ENCODE data around the gene THAP7. TPM values are rescaled to one million over a fixed set of nuclear protein-coding genes. Genes with fewer than 3 reads are reported as not detected.

The THAP7 gene
- total RNA-seq, 1 donor from 2014 or later, result 37.0 TPM

GRCh38 chr22:20995329-20996030 is 6.4 kb downstream of the THAP7 start:
- DNase-seq (ENCODE audit: low read depth, low spot score), result no peak
- TF ChIP-seq, protein P1, sequence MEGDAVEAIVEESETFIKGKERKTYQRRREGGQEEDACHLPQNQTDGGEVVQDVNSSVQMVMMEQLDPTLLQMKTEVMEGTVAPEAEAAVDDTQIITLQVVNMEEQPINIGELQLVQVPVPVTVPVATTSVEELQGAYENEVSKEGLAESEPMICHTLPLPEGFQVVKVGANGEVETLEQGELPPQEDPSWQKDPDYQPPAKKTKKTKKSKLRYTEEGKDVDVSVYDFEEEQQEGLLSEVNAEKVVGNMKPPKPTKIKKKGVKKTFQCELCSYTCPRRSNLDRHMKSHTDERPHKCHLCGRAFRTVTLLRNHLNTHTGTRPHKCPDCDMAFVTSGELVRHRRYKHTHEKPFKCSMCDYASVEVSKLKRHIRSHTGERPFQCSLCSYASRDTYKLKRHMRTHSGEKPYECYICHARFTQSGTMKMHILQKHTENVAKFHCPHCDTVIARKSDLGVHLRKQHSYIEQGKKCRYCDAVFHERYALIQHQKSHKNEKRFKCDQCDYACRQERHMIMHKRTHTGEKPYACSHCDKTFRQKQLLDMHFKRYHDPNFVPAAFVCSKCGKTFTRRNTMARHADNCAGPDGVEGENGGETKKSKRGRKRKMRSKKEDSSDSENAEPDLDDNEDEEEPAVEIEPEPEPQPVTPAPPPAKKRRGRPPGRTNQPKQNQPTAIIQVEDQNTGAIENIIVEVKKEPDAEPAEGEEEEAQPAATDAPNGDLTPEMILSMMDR (conservative IDR thresholded peaks at IDR 0.05), result no peak
- Mint-ChIP-seq H3K27ac (ENCODE audit: unreplicated experiment) (peak overlapping the region; percentile 50), H3K4me1 (peaks cover under 1% of the 10 kb centered on the region), H3K36me3 (ENCODE audit: low read depth) (no peaks in the 10 kb centered on the region), H3K9me3 (no peaks in the 10 kb centered on the region), H3K4me3 (peak overlapping the region; percentile 65), H3K27me3 (ENCODE audit: low read depth) (no peaks in the 10 kb centered on the region)

- Mint-ChIP-seq H3K27ac (ENCODE audit: unreplicated experiment) (no peak overlapping the region), H3K4me1 (no peaks in the 10 kb centered on the region), H3K36me3 (ENCODE audit: low read depth) (no peaks in the 10 kb centered on the region), H3K4me3 (peak overlapping the region; percentile 49), H3K9me3 (no peaks in the 10 kb centered on the region), H3K27me3 (ENCODE audit: low read depth) (no peaks in the 10 kb centered on the region)
- TF ChIP-seq, protein P1 (conservative IDR thresholded peaks at IDR 0.05), result no peak
- DNase-seq (ENCODE audit: low read depth, low spot score), result no peak
These were observed 7.0 kb downstream of the THAP7 start for GRCh38 chr22:20994902-20995241.

GRCh38 chr22:20994128-20994901 is 7.6 kb downstream of the THAP7 start:
- TF ChIP-seq, protein P1 (conservative IDR thresholded peaks at IDR 0.05), result no peak
- DNase-seq (ENCODE audit: low read depth, low spot score), result no peak
- H3K4me3 Mint-ChIP-seq, result peak overlapping the region; percentile 49

GRCh38 chr22:20993304-20994127 is 8.4 kb downstream of the THAP7 start:
- DNase-seq (ENCODE audit: low read depth, low spot score), result no peak
- Mint-ChIP-seq H3K4me1 (no peaks in the 10 kb centered on the region), H3K4me3 (no peak overlapping the region), H3K9me3 (no peaks in the 10 kb centered on the region), H3K27ac (ENCODE audit: unreplicated experiment) (no peak overlapping the region), H3K27me3 (ENCODE audit: low read depth) (no peaks in the 10 kb centered on the region), H3K36me3 (ENCODE audit: low read depth) (no peaks in the 10 kb centered on the region)
- TF ChIP-seq, protein P1 (conservative IDR thresholded peaks at IDR 0.05), result no peak

More at GRCh38 chr22:20994128-20994901, 7.6 kb downstream of the THAP7 start:
- Mint-ChIP-seq H3K4me1 (no peaks in the 10 kb centered on the region), H3K36me3 (ENCODE audit: low read depth) (no peaks in the 10 kb centered on the region), H3K27ac (ENCODE audit: unreplicated experiment) (no peak overlapping the region), H3K27me3 (ENCODE audit: low read depth) (no peaks in the 10 kb centered on the region), H3K9me3 (no peaks in the 10 kb centered on the region)

DNA sequence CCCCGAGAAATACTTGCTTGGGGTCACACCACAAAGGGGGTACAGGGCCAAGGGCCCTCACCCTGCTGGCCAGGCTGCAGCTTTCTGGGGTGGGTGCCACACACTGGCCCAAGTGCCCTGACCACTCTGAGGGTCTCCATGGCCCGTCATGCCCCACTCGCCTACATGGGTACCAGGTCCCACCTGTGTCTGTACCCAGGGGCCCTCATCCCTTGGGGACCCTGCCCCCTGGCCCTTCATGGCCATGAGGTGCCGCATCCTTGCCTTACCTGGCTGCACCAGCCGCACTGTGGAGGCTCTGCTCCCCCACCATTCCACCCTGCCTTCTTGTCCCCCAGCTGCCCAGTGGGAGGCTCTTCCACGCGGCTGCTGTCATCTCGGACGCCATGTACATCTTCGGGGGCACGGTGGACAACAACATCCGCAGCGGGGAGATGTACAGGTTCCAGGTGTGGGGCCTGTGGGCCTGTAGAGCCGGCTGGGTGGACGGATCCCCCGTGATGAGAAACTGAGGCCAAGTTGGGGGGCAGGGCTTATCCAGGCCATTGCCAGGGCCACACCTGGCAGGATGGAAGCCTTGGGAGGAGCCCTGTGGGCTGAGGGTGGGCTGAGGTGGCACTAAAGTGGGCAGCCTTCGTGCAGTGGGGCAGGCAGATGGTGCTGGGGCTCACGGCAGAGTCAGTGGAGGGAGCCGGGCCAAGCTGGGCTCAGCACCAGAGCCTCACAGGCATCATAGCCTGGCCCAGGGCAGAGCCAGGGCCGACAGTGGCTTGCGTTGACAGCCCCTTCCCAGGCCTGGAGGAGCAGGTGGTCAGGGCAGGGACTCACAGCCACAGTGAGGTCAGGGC is 9.2 kb downstream of the THAP7 start:
- Mint-ChIP-seq H3K4me1 (no peaks in the 10 kb centered on the region), H3K4me3 (no peak overlapping the region), H3K36me3 (ENCODE audit: low read depth) (no peaks in the 10 kb centered on the region), H3K9me3 (no peaks in the 10 kb centered on the region), H3K27me3 (ENCODE audit: low read depth) (no peaks in the 10 kb centered on the region), H3K27ac (ENCODE audit: unreplicated experiment) (no peak overlapping the region)
- TF ChIP-seq, protein P1 (conservative IDR thresholded peaks at IDR 0.05), result no peak
- DNase-seq (ENCODE audit: low read depth, low spot score), result no peak

Measured in neural crest cell (in vitro differentiated cells).